B cell (primary cell): ENCODE measurements around the gene ZBTB46. TPM values are rescaled to one million over a fixed set of nuclear protein-coding genes. Genes with fewer than 3 reads are reported as not detected.

ENCODE experiments used
- ATAC-seq: fragments of 200-7000 bp; cut with Tn5 transposase; one replicate; pipeline ENCODE4 v1.10.0; 2021; ENCODE audit warnings: low read depth, mild to moderate bottlenecking, moderate number of reproducible peaks, moderate library complexity
- CTCF ChIA-PET: fragments of 350-600 bp; sonication (Branson Sonifier 250); formaldehyde crosslinking; loops from one replicate; lab custom pipeline; 2021; ENCODE audit warnings: antibody characterized with exemption, inconsistent platforms; lab: Charles Lee
- POLR2A ChIA-PET: fragments of 350-600 bp; sonication (Branson Sonifier 250); formaldehyde crosslinking; loops from one replicate; lab custom pipeline; 2021; ENCODE audit warnings: antibody characterized with exemption; lab: Charles Lee
- DNase-seq: peaks from one replicate; pipeline ENCODE4 v3.0.0; 2013
- H2AFZ ChIP-seq: 2 replicates; pipeline ENCODE4 v1.6.1; 2012; ENCODE audit warnings: mild to moderate bottlenecking, low read depth, low read length; ENCODE audit not compliant: insufficient read depth, poor library complexity, severe bottlenecking
- H3K27ac ChIP-seq, 2 donors: 1 replicate in 1 of 2; 2 replicates in 1 of 2; pipeline ENCODE4 v1.5.1; 2012 to 2013; ENCODE audit warnings: low read length in 2 of 2, mild to moderate bottlenecking in 2 of 2, moderate library complexity in 1 of 2
- H3K27me3 ChIP-seq, 4 experiments: fragments of 200-600 bp in 1 of 4; sonication (generic) in 1 of 4; replicated peaks in 1 of 4; 1 replicate in 2 of 4; 2 replicates in 2 of 4; pipeline versions ENCODE4 v1.6.1 to v1.7.0; 2013 to 2016; ENCODE audit warnings: low read length in 3 of 4, mild to moderate bottlenecking in 2 of 4, mixed read lengths in 1 of 4, moderate library complexity in 1 of 4; ENCODE audit not compliant: insufficient read depth in 4 of 4, control insufficient read depth in 3 of 4; ENCODE audit errors: control extremely low read depth in 1 of 4
- H3K36me3 ChIP-seq, 2 experiments: replicated peaks in 1 of 2; 1 replicate in 1 of 2; 2 replicates in 1 of 2; pipeline versions ENCODE4 v1.6.1 to v1.7.1; 2013; ENCODE audit warnings: low read length in 1 of 2; ENCODE audit not compliant: insufficient read depth in 2 of 2, control insufficient read depth in 1 of 2; ENCODE audit errors: control extremely low read depth in 1 of 2, extremely low read depth in 1 of 2
- H3K4me1 ChIP-seq, 2 donors: fragments of 200-600 bp in 1 of 2; sonication (generic) in 1 of 2; 1 replicate in 1 of 2; 2 replicates in 1 of 2; pipeline versions ENCODE4 v1.5.1 to v1.6.1; 2013 to 2017; ENCODE audit warnings: low read length in 2 of 2; ENCODE audit not compliant: control insufficient read depth in 2 of 2, insufficient read depth in 2 of 2
- H3K4me2 ChIP-seq: replicated peaks from 2 replicates; pipeline ENCODE3; 2012; ENCODE audit warnings: mild to moderate bottlenecking, low read depth, low read length; ENCODE audit not compliant: poor library complexity, severe bottlenecking
- H3K4me3 ChIP-seq, 5 experiments: fragments of 200-600 bp in 1 of 5; sonication (generic) in 1 of 5; 1 replicate in 3 of 5; 2 replicates in 2 of 5; pipeline versions ENCODE4 v1.5.1 to v1.7.0; 2011 to 2016; ENCODE audit warnings: low read length in 4 of 5, mild to moderate bottlenecking in 4 of 5, low read depth in 2 of 5, control low read depth in 1 of 5, moderate library complexity in 1 of 5; ENCODE audit not compliant: insufficient read depth in 1 of 5; ENCODE audit errors: control extremely low read depth in 1 of 5, extremely low read depth in 1 of 5
- H3K79me2 ChIP-seq: fragments of 200-600 bp; sonication (generic); one replicate; pipeline ENCODE4 v1.6.0; 2016; ENCODE audit warnings: low read length; ENCODE audit not compliant: control insufficient read depth, insufficient read depth
- H3K9ac ChIP-seq: fragments of 200-600 bp; sonication (generic); 2 replicates; pipeline ENCODE4 v1.6.1; 2017; ENCODE audit warnings: mild to moderate bottlenecking, low read length, moderate library complexity
- H3K9me3 ChIP-seq, 3 donors: one replicate each; pipeline versions ENCODE4 v1.6.1 to v1.7.1; 2013; ENCODE audit warnings: low read length in 2 of 3; ENCODE audit not compliant: control insufficient read depth in 2 of 3, insufficient read depth in 1 of 3; ENCODE audit errors: control extremely low read depth in 1 of 3
- H4K20me1 ChIP-seq: 2 replicates; pipeline ENCODE4 v1.6.0; 2012; ENCODE audit warnings: mild to moderate bottlenecking, low read length; ENCODE audit not compliant: insufficient read depth, control insufficient read depth, poor library complexity, severe bottlenecking
- H3K27ac Mint-ChIP-seq: one replicate; pipeline ENCODE4 v1.8.0; 2021; ENCODE audit warnings: mixed read lengths
- H3K27me3 Mint-ChIP-seq: one replicate; pipeline ENCODE4 v1.8.0; 2021; ENCODE audit warnings: mixed read lengths
- H3K4me1 Mint-ChIP-seq: one replicate; pipeline ENCODE4 v1.8.0; 2021; ENCODE audit warnings: mixed read lengths
- H3K4me3 Mint-ChIP-seq: one replicate; pipeline ENCODE4 v1.8.0; 2021; ENCODE audit warnings: mixed read lengths
- H3K9me3 Mint-ChIP-seq: one replicate; pipeline ENCODE4 v1.8.0; 2022; ENCODE audit warnings: mixed read lengths; ENCODE audit not compliant: insufficient read depth
- CTCF ChIP-seq: fragments of 200-600 bp; IDR thresholded peaks from one replicate; pipeline ENCODE4 v1.8.0; 2022; ENCODE audit warnings: antibody characterized with exemption, mild to moderate bottlenecking
- EZH2 ChIP-seq: IDR thresholded peaks from 2 replicates; pipeline ENCODE4 v1.6.1; 2012; ENCODE audit warnings: borderline replicate concordance, low read depth, mild to moderate bottlenecking, moderate library complexity, low read length; ENCODE audit not compliant: insufficient read depth, poor library complexity, severe bottlenecking
- WGBS: methylation state at CpG from one replicate; pipeline ENCODE4 v1.1.5; 2013; ENCODE audit warnings: missing lambda C conversion rate; ENCODE audit not compliant: insufficient coverage; 5-methylcytosine and 5-hydroxymethylcytosine counted together
- intact Hi-C: fragments of 100-400 bp; cut with micrococcal nuclease; formaldehyde crosslinking; loops from one replicate; pipeline ENCODE4 v1.10.0; 2022
- polyA plus RNA-seq: library from polyadenylated mRNA; depleted of rRNA; stranded (reverse); fragments of >200 nt; gene quantifications from 2 replicates; pipeline ENCODE4 v1.2.3, GENCODE V29; 2012
- total RNA-seq, 2 donors: library from RNA; stranded (reverse); fragments of 120-200 nt in 1 of 2; gene quantifications; 1 replicate in 1 of 2; 2 replicates in 1 of 2; pipeline versions ENCODE4 v1.2.3 to v1.2.4, GENCODE V29; 2013 to 2022

ZBTB46 gene
- total and polyA plus RNA-seq, 2 donors (not counting 1 experiment from before 2014, with no cell fraction given), result 0.16 to 0.64 TPM

GRCh38 chr20:63836458-63837344 lies 5.6 kb upstream of the ZBTB46 start:
- TF ChIP-seq CTCF (no peak), EZH2 (no peak)
- ChIA-PET POLR2A (no interaction called here), CTCF (interaction anchor here (1.0 kb wide), 1 partner anchor 35 kb away, joined by 3 read pairs; no protein-coding TSS in a partner anchor)
- Histone ChIP-seq H3K4me1 (peaks cover 4 to 6% of the 10 kb centered on the region in 2 donors), H3K36me3 (no peaks in the 10 kb centered on the region), H2AFZ (no peak overlapping the region), H4K20me1 (no peaks in the 10 kb centered on the region), H3K4me3 (no peak overlapping the region), H3K27ac (no peak overlapping the region), H3K79me2 (no peaks in the 10 kb centered on the region), H3K9me3 (no peaks in the 10 kb centered on the region), H3K4me2 (no peak overlapping the region), H3K27me3 (peaks cover 0 to 8% (median 0%) of the 10 kb centered on the region in 4 experiments), H3K9ac (no peak overlapping the region)
- ATAC-seq, result no peak
- peaks cover 4% of the 10 kb centered on the region for H3K4me1 Mint-ChIP-seq
- H3K9me3 Mint-ChIP-seq, result no peaks in the 10 kb centered on the region
- H3K27me3 Mint-ChIP-seq, result peaks cover 3% of the 10 kb centered on the region
- H3K27ac Mint-ChIP-seq, result no peak overlapping the region
- 78% methylated on average over 27 of the region's 27 CpGs for WGBS
- no peak overlapping the region for H3K4me3 Mint-ChIP-seq
- intact Hi-C loops, result no loop called here
- peak; percentile 6 for DNase-seq
